Mesendoderm (in vitro differentiated cells): ENCODE results near the gene OR4D11.

Experiments used
- DNase-seq: peaks from one replicate; pipeline ENCODE4 v3.0.0; 2013
- H2AK5ac ChIP-seq: 2 replicates; pipeline ENCODE4 v1.6.1; 2013; ENCODE audit warnings: low read length, inconsistent platforms
- H2BK120ac ChIP-seq: 2 replicates; pipeline ENCODE4 v1.6.1; 2013; ENCODE audit warnings: low read depth, mild to moderate bottlenecking, low read length, moderate library complexity, mixed read lengths
- H2BK15ac ChIP-seq: replicated peaks from 2 replicates; pipeline ENCODE4 v1.6.1; 2013; ENCODE audit warnings: low read depth, mild to moderate bottlenecking, moderate library complexity
- H2BK5ac ChIP-seq: 2 replicates; pipeline ENCODE4 v1.6.1; 2013; ENCODE audit warnings: low read length, inconsistent platforms
- H3K18ac ChIP-seq: 2 replicates; pipeline ENCODE4 v1.6.1; 2013; ENCODE audit warnings: mild to moderate bottlenecking, low read length, mixed read lengths
- H3K23ac ChIP-seq: one replicate; pipeline ENCODE4 v1.6.1; 2013; ENCODE audit warnings: low read length
- H3K27ac ChIP-seq: 2 replicates; pipeline ENCODE4 v1.5.1; 2013; ENCODE audit warnings: low read depth, mild to moderate bottlenecking, inconsistent platforms, low read length, moderate library complexity
- H3K27me3 ChIP-seq: 2 replicates; pipeline ENCODE4 v1.6.1; 2013; ENCODE audit warnings: low read length, control low read depth, mild to moderate bottlenecking, inconsistent platforms; ENCODE audit not compliant: insufficient read depth, poor library complexity
- H3K36me3 ChIP-seq: 2 replicates; pipeline ENCODE4 v1.6.1; 2013; ENCODE audit warnings: low read length, inconsistent platforms; ENCODE audit not compliant: control insufficient read depth, insufficient read depth
- H3K4ac ChIP-seq: one replicate; pipeline ENCODE4 v1.6.1; 2013; ENCODE audit warnings: low read depth, mild to moderate bottlenecking, low read length, moderate library complexity
- H3K4me1 ChIP-seq: 2 replicates; pipeline ENCODE4 v1.6.1; 2013; ENCODE audit warnings: low read depth, low read length, inconsistent platforms; ENCODE audit not compliant: control insufficient read depth
- H3K4me2 ChIP-seq: 2 replicates; pipeline ENCODE4 v1.6.1; 2013; ENCODE audit warnings: low read length
- H3K4me3 ChIP-seq: 2 replicates; pipeline ENCODE4 v1.5.1; 2013; ENCODE audit warnings: mild to moderate bottlenecking, low read length
- H3K56ac ChIP-seq: one replicate; pipeline ENCODE4 v1.6.1; 2013; ENCODE audit warnings: low read length
- H3K79me1 ChIP-seq: 2 replicates; pipeline ENCODE4 v1.6.1; 2013; ENCODE audit warnings: low read length, inconsistent platforms
- H3K79me2 ChIP-seq: 2 replicates; pipeline ENCODE4 v1.6.1; 2013; ENCODE audit warnings: mild to moderate bottlenecking, low read length; ENCODE audit not compliant: control insufficient read depth, insufficient read depth
- H3K9ac ChIP-seq: 2 replicates; pipeline ENCODE4 v1.6.1; 2013; ENCODE audit warnings: low read length, inconsistent platforms
- H4K5ac ChIP-seq: one replicate; pipeline ENCODE4 v1.6.1; 2013; ENCODE audit warnings: low read length
- H4K8ac ChIP-seq: one replicate; pipeline ENCODE4 v1.6.1; 2013; ENCODE audit warnings: low read depth, mild to moderate bottlenecking, control low read depth, low read length, moderate library complexity
- WGBS: extraction: QIAGEN DNeasy Blood & Tissue Kit; methylation state at CpG from one replicate; pipeline ENCODE4 v1.1.7; 2013; ENCODE audit warnings: low lambda C conversion rate, missing lambda C conversion rate; ENCODE audit not compliant: insufficient coverage; ENCODE audit errors: extremely low coverage; 5-methylcytosine and 5-hydroxymethylcytosine counted together

Gene OR4D11

GRCh38 chr11:59550368-59550841 lies 47.0 kb downstream of the OR4D11 start:
- Histone ChIP-seq H3K4ac (peak overlapping the region; percentile 65), H2BK120ac (no peak overlapping the region), H3K4me2 (peak overlapping the region; percentile 95), H2BK5ac (no peak overlapping the region), H3K36me3 (no peaks in the 10 kb centered on the region), H4K5ac (no peak overlapping the region), H3K56ac (peak overlapping the region; percentile 84), H3K18ac (peak overlapping the region; percentile 88), H3K9ac (peak overlapping the region; percentile 79), H3K27me3 (no peaks in the 10 kb centered on the region), H2BK15ac (no peak overlapping the region), H3K27ac (peak overlapping the region; percentile 70), H4K8ac (no peak overlapping the region), H2AK5ac (no peak overlapping the region), H3K23ac (no peak overlapping the region), H3K4me1 (no peaks in the 10 kb centered on the region), H3K4me3 (peak overlapping the region; percentile 71), H3K79me1 (no peaks in the 10 kb centered on the region), H3K79me2 (no peaks in the 10 kb centered on the region)
- no CpG with 5 or more reads among the region's 31 CpGs for WGBS
- DNase-seq = peak; percentile 99

GRCh38 chr11:59550842-59551658 lies 47.7 kb downstream of the OR4D11 start:
- Histone ChIP-seq H3K4me1 (no peaks in the 10 kb centered on the region), H2BK120ac (peak overlapping the region; percentile 38), H3K23ac (no peak overlapping the region), H3K36me3 (no peaks in the 10 kb centered on the region), H3K18ac (peak overlapping the region; percentile 88), H2AK5ac (no peak overlapping the region), H3K27ac (peak overlapping the region; percentile 11), H3K4ac (peak overlapping the region; percentile 65), H3K4me3 (peak overlapping the region; percentile 82), H3K9ac (peak overlapping the region; percentile 79), H2BK5ac (no peak overlapping the region), H3K79me1 (no peaks in the 10 kb centered on the region), H4K5ac (no peak overlapping the region), H3K56ac (peak overlapping the region; percentile 84), H4K8ac (no peak overlapping the region), H3K79me2 (no peaks in the 10 kb centered on the region), H2BK15ac (no peak overlapping the region), H3K4me2 (peak overlapping the region; percentile 95), H3K27me3 (no peaks in the 10 kb centered on the region)
- peak; percentile 97 for DNase-seq
- WGBS = no CpG with 5 or more reads among the region's 34 CpGs

GRCh38 chr11:59551659-59552521 lies 48.5 kb downstream of the OR4D11 start:
- H3K18ac ChIP-seq = no peak overlapping the region
- no peak overlapping the region for H2BK15ac ChIP-seq
- no peaks in the 10 kb centered on the region for H3K4me1 ChIP-seq
- H3K9ac ChIP-seq = peak overlapping the region; percentile 53
- no peak overlapping the region for H2BK120ac ChIP-seq
- H3K23ac ChIP-seq = no peak overlapping the region
- peak; percentile 89 for DNase-seq
- no peaks in the 10 kb centered on the region for H3K79me1 ChIP-seq
- H3K4me2 ChIP-seq = peak overlapping the region; percentile 52
- H3K27me3 ChIP-seq = no peaks in the 10 kb centered on the region
- H3K36me3 ChIP-seq = no peaks in the 10 kb centered on the region
- no CpG with 5 or more reads among the region's 30 CpGs for WGBS
- H3K4ac ChIP-seq = no peak overlapping the region
- no peak overlapping the region for H3K27ac ChIP-seq
- no peak overlapping the region for H4K8ac ChIP-seq
- peak overlapping the region; percentile 17 for H3K4me3 ChIP-seq
- H3K56ac ChIP-seq = peak overlapping the region; percentile 47
- no peak overlapping the region for H2BK5ac ChIP-seq
- H3K79me2 ChIP-seq = no peaks in the 10 kb centered on the region
- H4K5ac ChIP-seq = no peak overlapping the region
- H2AK5ac ChIP-seq = no peak overlapping the region

- H2BK120ac ChIP-seq = no peak overlapping the region
- no peak for DNase-seq
- no CpG with 5 or more reads among the region's 2 CpGs for WGBS
- no peaks in the 10 kb centered on the region for H3K79me1 ChIP-seq
- no peak overlapping the region for H3K56ac ChIP-seq
- H3K36me3 ChIP-seq = no peaks in the 10 kb centered on the region
- H3K23ac ChIP-seq = no peak overlapping the region
- H3K27ac ChIP-seq = no peak overlapping the region
- H3K18ac ChIP-seq = no peak overlapping the region
- H4K5ac ChIP-seq = no peak overlapping the region
- H3K27me3 ChIP-seq = no peaks in the 10 kb centered on the region
- no peak overlapping the region for H3K4me3 ChIP-seq
- no peak overlapping the region for H3K4ac ChIP-seq
- no peak overlapping the region for H4K8ac ChIP-seq
- no peak overlapping the region for H2AK5ac ChIP-seq
- H2BK15ac ChIP-seq = no peak overlapping the region
- H2BK5ac ChIP-seq = no peak overlapping the region
- no peaks in the 10 kb centered on the region for H3K4me1 ChIP-seq
- no peaks in the 10 kb centered on the region for H3K79me2 ChIP-seq
- no peak overlapping the region for H3K4me2 ChIP-seq
- no peak overlapping the region for H3K9ac ChIP-seq
These were observed 49.5 kb downstream of the OR4D11 start for GRCh38 chr11:59552844-59553243.

DNA sequence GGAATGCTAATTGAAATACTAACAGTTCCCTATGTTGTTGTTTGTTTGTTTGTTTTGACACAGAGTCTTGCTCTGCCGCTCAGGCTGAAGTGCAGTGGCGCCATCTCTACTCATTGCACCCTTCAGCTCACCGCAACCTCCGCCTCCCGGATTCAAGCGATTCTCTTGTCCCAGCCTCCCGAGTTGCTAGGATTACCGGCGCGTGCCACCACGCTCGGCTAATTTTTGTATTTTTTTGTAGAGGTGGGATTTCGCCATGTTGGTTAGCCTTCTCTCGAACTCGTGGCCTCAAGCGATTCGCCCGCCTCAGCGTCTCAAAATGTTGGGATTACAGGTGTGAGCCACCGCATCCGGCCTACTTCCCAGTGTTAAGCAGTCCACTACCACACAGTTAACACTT lies 49.9 kb downstream of the OR4D11 start:
- H3K27me3 ChIP-seq = no peaks in the 10 kb centered on the region
- no peak overlapping the region for H2AK5ac ChIP-seq
- H3K9ac ChIP-seq = no peak overlapping the region
- no peaks in the 10 kb centered on the region for H3K4me1 ChIP-seq
- H3K56ac ChIP-seq = no peak overlapping the region
- H3K27ac ChIP-seq = no peak overlapping the region
- no peak overlapping the region for H4K5ac ChIP-seq
- H2BK15ac ChIP-seq = no peak overlapping the region
- no peaks in the 10 kb centered on the region for H3K79me2 ChIP-seq
- H4K8ac ChIP-seq = no peak overlapping the region
- H3K18ac ChIP-seq = no peak overlapping the region
- WGBS = no CpG with 5 or more reads among the region's 21 CpGs
- H3K4ac ChIP-seq = no peak overlapping the region
- no peak overlapping the region for H3K23ac ChIP-seq
- no peaks in the 10 kb centered on the region for H3K79me1 ChIP-seq
- no peak overlapping the region for H3K4me3 ChIP-seq
- DNase-seq = no peak
- no peak overlapping the region for H3K4me2 ChIP-seq
- no peak overlapping the region for H2BK5ac ChIP-seq
- H2BK120ac ChIP-seq = no peak overlapping the region
- H3K36me3 ChIP-seq = no peaks in the 10 kb centered on the region
